B cell (primary cell): ENCODE results near the gene SLC1A5.

Source experiments
- CTCF ChIP-seq: fragments of 200-600 bp; IDR thresholded peaks from one replicate; pipeline ENCODE4 v1.8.0; 2022; ENCODE audit warnings: antibody characterized with exemption, mild to moderate bottlenecking
- EZH2 ChIP-seq: IDR thresholded peaks from 2 replicates; pipeline ENCODE4 v1.6.1; 2012; ENCODE audit warnings: borderline replicate concordance, low read depth, mild to moderate bottlenecking, moderate library complexity, low read length; ENCODE audit not compliant: insufficient read depth, poor library complexity, severe bottlenecking

GRCh38 chr19:46818812-46819211, 30.4 kb upstream of the SLC1A5 start:
- TF ChIP-seq CTCF: no peak
- no peak for TF ChIP-seq EZH2
